Measurements from ENCODE around the gene HADHA. TPM values are rescaled to one million over a fixed set of nuclear protein-coding genes. Genes with fewer than 3 reads are reported as not detected.

HADHA gene
- polyA plus RNA-seq, 1 donor (not counting 4 experiments of a cell fraction or from before 2014, with no cell fraction given), result 150 TPM

- Histone ChIP-seq H3K9ac (ENCODE audit: control insufficient read depth, extremely low read depth, insufficient read depth, low read length) (no peak overlapping the region), H3K4me2 (ENCODE audit: control insufficient read depth, extremely low read depth, insufficient read depth, low read depth, low read length) (no peak overlapping the region), H3K36me3 (ENCODE audit: control insufficient read depth in 2 of 2, extremely low read depth in 1 of 2, insufficient read depth in 2 of 2, low read length in 2 of 2) (no peaks in the 10 kb centered on the region), H3K4me1 (ENCODE audit: control insufficient read depth, extremely low read depth, insufficient read depth, low read length) (peaks cover 4% of the 10 kb centered on the region), H4K20me1 (ENCODE audit: control insufficient read depth, extremely low read depth, insufficient read depth, low read length) (no peaks in the 10 kb centered on the region), H3K27me3 (ENCODE audit: control insufficient read depth, extremely low read depth, insufficient read depth, low read length) (no peaks in the 10 kb centered on the region), H3K4me3 (ENCODE audit: control insufficient read depth in 2 of 3, extremely low read depth in 1 of 3, insufficient read depth in 2 of 3, low read depth in 1 of 3, low read length in 3 of 3) (no peak overlapping the region), H3K9me1 (ENCODE audit: control insufficient read depth, extremely low read depth, insufficient read depth, low read length) (no peaks in the 10 kb centered on the region), H2AFZ (ENCODE audit: control insufficient read depth, low read length) (no peak overlapping the region), H3K9me3 (ENCODE audit: control insufficient read depth, low read depth, low read length) (no peaks in the 10 kb centered on the region), H3K27ac (ENCODE audit: control insufficient read depth, insufficient read depth, low read length) (no peak overlapping the region), H3K79me2 (ENCODE audit: control insufficient read depth, insufficient read depth, low read length) (no peaks in the 10 kb centered on the region)
- no peak for DNase-seq (ENCODE audit: low read depth, low spot score)
- no peak for FAIRE-seq
- TF ChIP-seq EZH2 (IDR thresholded peaks at IDR 0.05; ENCODE audit: low read length), result no peak
- TF ChIP-seq, protein P1, sequence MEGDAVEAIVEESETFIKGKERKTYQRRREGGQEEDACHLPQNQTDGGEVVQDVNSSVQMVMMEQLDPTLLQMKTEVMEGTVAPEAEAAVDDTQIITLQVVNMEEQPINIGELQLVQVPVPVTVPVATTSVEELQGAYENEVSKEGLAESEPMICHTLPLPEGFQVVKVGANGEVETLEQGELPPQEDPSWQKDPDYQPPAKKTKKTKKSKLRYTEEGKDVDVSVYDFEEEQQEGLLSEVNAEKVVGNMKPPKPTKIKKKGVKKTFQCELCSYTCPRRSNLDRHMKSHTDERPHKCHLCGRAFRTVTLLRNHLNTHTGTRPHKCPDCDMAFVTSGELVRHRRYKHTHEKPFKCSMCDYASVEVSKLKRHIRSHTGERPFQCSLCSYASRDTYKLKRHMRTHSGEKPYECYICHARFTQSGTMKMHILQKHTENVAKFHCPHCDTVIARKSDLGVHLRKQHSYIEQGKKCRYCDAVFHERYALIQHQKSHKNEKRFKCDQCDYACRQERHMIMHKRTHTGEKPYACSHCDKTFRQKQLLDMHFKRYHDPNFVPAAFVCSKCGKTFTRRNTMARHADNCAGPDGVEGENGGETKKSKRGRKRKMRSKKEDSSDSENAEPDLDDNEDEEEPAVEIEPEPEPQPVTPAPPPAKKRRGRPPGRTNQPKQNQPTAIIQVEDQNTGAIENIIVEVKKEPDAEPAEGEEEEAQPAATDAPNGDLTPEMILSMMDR (optimal IDR thresholded peaks at IDR 0.05 in 1 of 3, IDR thresholded peaks at IDR 0.05 in 1 of 3, conservative IDR thresholded peaks at IDR 0.05 in 1 of 3; ENCODE audit: extremely low read depth in 1 of 3, insufficient read depth in 2 of 3, low read length in 3 of 3), result no peak
- dilution Hi-C loops (cut with MboI; ENCODE audit: extremely low pct_ligation_motif_present, low sequenced_read_pairs), result no loop called here
Measured at GRCh38 chr2:26148501-26148900, 95.9 kb downstream of the HADHA start.

DNA sequence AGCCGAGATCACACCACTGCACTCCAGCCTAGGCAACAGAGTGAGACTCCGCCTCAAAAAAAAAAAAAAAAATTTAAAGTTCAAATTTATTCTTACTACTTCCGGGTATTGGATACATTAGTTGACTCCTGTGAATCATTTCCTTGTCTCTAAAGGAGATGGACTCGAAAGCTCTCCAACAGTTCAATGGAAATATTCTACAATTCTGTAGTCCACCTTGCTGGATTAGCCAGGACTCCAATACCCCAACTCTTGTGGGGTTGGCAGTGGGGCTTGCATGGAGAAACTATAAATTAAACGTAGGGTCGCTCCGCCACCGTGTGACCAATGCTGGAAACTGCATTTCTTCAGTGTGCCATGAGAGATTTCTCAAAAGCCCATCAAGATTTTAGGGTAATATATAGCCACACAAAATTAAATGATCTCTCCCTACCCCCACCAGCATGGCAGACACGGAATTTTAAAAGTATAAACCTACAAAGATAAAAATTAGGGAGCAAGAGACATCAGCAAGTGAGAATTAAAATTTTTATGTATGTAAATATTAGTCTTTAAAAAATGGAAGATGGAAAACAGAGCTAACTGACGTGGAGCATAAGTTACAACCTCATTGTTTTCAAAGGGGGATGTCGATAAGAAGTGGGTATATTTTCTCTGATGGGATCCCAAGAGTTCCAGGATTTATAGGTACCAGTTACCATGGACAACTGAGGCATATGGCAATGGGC, 99.3 kb downstream of the HADHA start:
- DNase-seq (ENCODE audit: low read depth, low spot score) (no peak), FAIRE-seq (no peak)
- no peaks in the 10 kb centered on the region for H3K9me3 ChIP-seq (ENCODE audit: control insufficient read depth, low read depth, low read length)
- no peak overlapping the region for H3K27ac ChIP-seq (ENCODE audit: control insufficient read depth, insufficient read depth, low read length)
- H3K27me3 ChIP-seq (ENCODE audit: control insufficient read depth, extremely low read depth, insufficient read depth, low read length), result no peaks in the 10 kb centered on the region
- TF ChIP-seq EZH2 (IDR thresholded peaks at IDR 0.05; ENCODE audit: low read length), result no peak
- TF ChIP-seq, protein P1 (optimal IDR thresholded peaks at IDR 0.05 in 1 of 3, IDR thresholded peaks at IDR 0.05 in 1 of 3, conservative IDR thresholded peaks at IDR 0.05 in 1 of 3; ENCODE audit: extremely low read depth in 1 of 3, insufficient read depth in 2 of 3, low read length in 3 of 3), result peak; percentile 66 to 78 (median 75)
- H3K9ac ChIP-seq (ENCODE audit: control insufficient read depth, extremely low read depth, insufficient read depth, low read length), result no peak overlapping the region
- no peaks in the 10 kb centered on the region for H3K79me2 ChIP-seq (ENCODE audit: control insufficient read depth, insufficient read depth, low read length)
- H3K4me1 ChIP-seq (ENCODE audit: control insufficient read depth, extremely low read depth, insufficient read depth, low read length), result peaks cover 4% of the 10 kb centered on the region
- peak overlapping the region; percentile 43 for H2AFZ ChIP-seq (ENCODE audit: control insufficient read depth, low read length)
- dilution Hi-C loops (cut with MboI; ENCODE audit: extremely low pct_ligation_motif_present, low sequenced_read_pairs), result no loop called here
- H3K9me1 ChIP-seq (ENCODE audit: control insufficient read depth, extremely low read depth, insufficient read depth, low read length), result no peaks in the 10 kb centered on the region
- peak overlapping the region; percentile 60 for H3K4me2 ChIP-seq (ENCODE audit: control insufficient read depth, extremely low read depth, insufficient read depth, low read depth, low read length)
- no peaks in the 10 kb centered on the region for H3K36me3 ChIP-seq (ENCODE audit: control insufficient read depth in 2 of 2, extremely low read depth in 1 of 2, insufficient read depth in 2 of 2, low read length in 2 of 2)
- no peak overlapping the region for H3K4me3 ChIP-seq (ENCODE audit: control insufficient read depth in 2 of 3, extremely low read depth in 1 of 3, insufficient read depth in 2 of 3, low read depth in 1 of 3, low read length in 3 of 3)
- H4K20me1 ChIP-seq (ENCODE audit: control insufficient read depth, extremely low read depth, insufficient read depth, low read length), result no peaks in the 10 kb centered on the region

All from keratinocyte (primary cell).